Measurements from ENCODE around the gene CREB3L4.
A peak's percentile ranks its signal among the peaks of the same experiment; 100 is the strongest.

The CREB3L4 gene

GRCh38 chr1:153967107-153967999 lies at the start of gene CREB3L4:
CREB3L4 (plus strand) TSS chr1:153967902; CDS start chr1:153968526, 624 bp downstream.
- peak; percentile 92 for DNase-seq

GRCh38 chr1:153919876-153920852 lies 47.5 kb upstream of the CREB3L4 start:
- no peak for DNase-seq

- DNase-seq, result no peak
These were observed 46.5 kb upstream of the CREB3L4 start for GRCh38 chr1:153921080-153921802.

- DNase-seq, result no peak
These were observed 46.0 kb upstream of the CREB3L4 start for GRCh38 chr1:153921803-153922075.

GRCh38 chr1:153922076-153922971 lies 45.4 kb upstream of the CREB3L4 start:
- DNase-seq, result peak; percentile 59

- DNase-seq, result peak; percentile 98
These were observed 44.5 kb upstream of the CREB3L4 start, which contains the start of gene GATAD2B for GRCh38 chr1:153922972-153923925. GATAD2B (minus strand) TSS chr1:153922972; CDS start chr1:153828347, 94,625 bp downstream.

- DNase-seq, result no peak
These were observed 41.3 kb upstream of the CREB3L4 start for GRCh38 chr1:153926405-153926804.

- DNase-seq, result no peak
These were observed 39.5 kb upstream of the CREB3L4 start for GRCh38 chr1:153928245-153928644.

GRCh38 chr1:153928791-153929341 lies 38.8 kb upstream of the CREB3L4 start:
- DNase-seq, result no peak

GRCh38 chr1:153929426-153929825 lies 38.3 kb upstream of the CREB3L4 start:
- no peak for DNase-seq

GRCh38 chr1:153929981-153930948 lies 37.4 kb upstream of the CREB3L4 start:
- DNase-seq, result no peak

- DNase-seq, result no peak
These were observed 35.3 kb upstream of the CREB3L4 start for GRCh38 chr1:153932156-153933131.

GRCh38 chr1:153933430-153933829 lies 34.3 kb upstream of the CREB3L4 start:
- DNase-seq, result no peak

- no peak for DNase-seq
These were observed 33.7 kb upstream of the CREB3L4 start for GRCh38 chr1:153933955-153934354.

- DNase-seq, result no peak
These were observed 33.0 kb upstream of the CREB3L4 start for GRCh38 chr1:153934746-153935145.

- DNase-seq, result no peak
These were observed 31.5 kb upstream of the CREB3L4 start for GRCh38 chr1:153936011-153936802.

GRCh38 chr1:153937331-153937730 lies 30.4 kb upstream of the CREB3L4 start:
- no peak for DNase-seq
